ENCODE results near the gene MYO16.

DNA sequence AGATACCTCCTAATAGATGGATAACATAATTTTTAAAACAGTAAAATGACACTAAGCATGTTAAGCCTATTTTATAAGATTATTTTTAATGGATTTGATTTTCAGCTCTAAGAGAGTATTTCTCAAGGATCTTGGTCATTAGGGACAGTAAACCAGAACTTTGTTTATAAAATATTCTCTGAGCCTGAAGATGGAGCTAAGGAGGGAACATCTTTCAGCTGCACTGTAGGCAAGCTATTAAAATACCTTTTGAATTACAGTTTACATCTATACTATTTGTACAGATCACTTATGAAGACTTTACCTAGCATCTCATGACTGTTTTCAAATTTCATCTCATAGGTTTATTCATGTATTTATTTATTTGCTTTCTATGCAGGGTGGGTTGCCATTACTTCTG is 345.3 kb downstream of the MYO16 start:
- TF ChIP-seq SUZ12 (IDR thresholded peaks at IDR 0.05; ENCODE audit: extremely low read depth, insufficient read depth, insufficient read length) (no peak), ZNF274 (IDR thresholded peaks at IDR 0.05; ENCODE audit: low read depth, low read length) (no peak), YY1 (IDR thresholded peaks at IDR 0.05; ENCODE audit: insufficient read depth, insufficient read length) (no peak)
